Measurements from ENCODE around the gene IGFLR1. TPM values are rescaled to one million over a fixed set of nuclear protein-coding genes. Genes with fewer than 3 reads are reported as not detected.
"Not testable (repeated sequence)": the region's sequence is repeated elsewhere in the genome, so short reads cannot be mapped to it uniquely, and the experiment has no call there.

Gene IGFLR1
- polyA plus RNA-seq, 4 donors, result 2.6 to 4.3 (median 3.1) TPM

- DNase-seq (ENCODE audit: low read depth in 4 of 4, low spot score in 3 of 4), result no peak
These were observed 28.3 kb downstream of the IGFLR1 start for GRCh38 chr19:35713904-35714495.

GRCh38 chr19:35713506-35713850 lies 28.8 kb downstream of the IGFLR1 start:
- DNase-seq (ENCODE audit: low read depth in 4 of 4, low spot score in 3 of 4), result no peak

- no peak for DNase-seq (ENCODE audit: low read depth in 4 of 4, low spot score in 3 of 4)
These were observed 29.4 kb downstream of the IGFLR1 start for GRCh38 chr19:35712567-35713505.

- DNase-seq (ENCODE audit: low read depth in 4 of 4, low spot score in 3 of 4), result no peak
These were observed 31.2 kb downstream of the IGFLR1 start for GRCh38 chr19:35710784-35711723.

- DNase-seq (ENCODE audit: low read depth in 4 of 4, low spot score in 3 of 4), result no peak
These were observed 33.9 kb downstream of the IGFLR1 start for GRCh38 chr19:35708391-35708790.

- no peak for DNase-seq (ENCODE audit: low read depth in 4 of 4, low spot score in 3 of 4)
These were observed 38.0 kb downstream of the IGFLR1 start, which contains the start of gene ZBTB32 for GRCh38 chr19:35704218-35704617. Gene ZBTB32, plus strand, starts transcription at chr19:35704558. Its CDS starts 10,069 bp downstream, at chr19:35714627.

GRCh38 chr19:35703343-35703742 lies 38.9 kb downstream of the IGFLR1 start:
- no peak for DNase-seq (ENCODE audit: low read depth in 4 of 4, low spot score in 3 of 4)

- peak; percentile 84 to 96 (median 88) for DNase-seq (ENCODE audit: low read depth in 4 of 4, low spot score in 3 of 4)
These were observed 39.8 kb downstream of the IGFLR1 start for GRCh38 chr19:35702223-35703012.

GRCh38 chr19:35696835-35697234 lies 45.4 kb downstream of the IGFLR1 start:
- no peak for DNase-seq (ENCODE audit: low read depth in 4 of 4, low spot score in 3 of 4)

GRCh38 chr19:35695895-35696422 lies 46.3 kb downstream of the IGFLR1 start:
- no peak for DNase-seq (ENCODE audit: low read depth in 4 of 4, low spot score in 3 of 4)

- peak; percentile 64 to 76 (median 71) for DNase-seq (ENCODE audit: low read depth in 4 of 4, low spot score in 3 of 4)
These were observed 48.2 kb downstream of the IGFLR1 start for GRCh38 chr19:35693835-35694599.

GRCh38 chr19:35693422-35693821 lies 48.8 kb downstream of the IGFLR1 start:
- no peak for DNase-seq (ENCODE audit: low read depth in 4 of 4, low spot score in 3 of 4)

GRCh38 chr19:35692010-35692409 lies 50.2 kb downstream of the IGFLR1 start:
- no peak for DNase-seq (ENCODE audit: low read depth in 4 of 4, low spot score in 3 of 4)

- DNase-seq (ENCODE audit: low read depth in 4 of 4, low spot score in 3 of 4), result not testable (repeated sequence)
These were observed 51.1 kb downstream of the IGFLR1 start for GRCh38 chr19:35691106-35691505.

GRCh38 chr19:35689836-35690235 lies 52.4 kb downstream of the IGFLR1 start:
- DNase-seq (ENCODE audit: low read depth in 4 of 4, low spot score in 3 of 4), result no peak
